GM12874 (cell line): Measurements from ENCODE around the gene BACH2.

ENCODE experiments used
- CTCF ChIP-seq: IDR thresholded peaks from 2 replicates; pipeline ENCODE4 v1.5.1; 2011; ENCODE audit warnings: low read depth, mild to moderate bottlenecking, control low read depth, low read length, moderate library complexity; ENCODE audit not compliant: insufficient read depth

BACH2 gene

GRCh38 chr6:90296341-90297114 lies at the start of gene BACH2:
Gene BACH2 (minus strand): TSS chr6:90296843. CDS start chr6:90008844, 287,999 bp downstream.
- no peak for TF ChIP-seq CTCF

GRCh38 chr6:90343576-90343975 lies 46.9 kb upstream of the BACH2 start:
- TF ChIP-seq CTCF = no peak

- no peak for TF ChIP-seq CTCF
Observed at GRCh38 chr6:90338409-90338808, 41.8 kb upstream of the BACH2 start.

- TF ChIP-seq CTCF = no peak
Observed at GRCh38 chr6:90336388-90336947, 39.8 kb upstream of the BACH2 start.

GRCh38 chr6:90333928-90334327 lies 37.3 kb upstream of the BACH2 start:
- TF ChIP-seq CTCF = no peak

- no peak for TF ChIP-seq CTCF
Observed at GRCh38 chr6:90329386-90330077, 32.9 kb upstream of the BACH2 start.

GRCh38 chr6:90328004-90328403 lies 31.4 kb upstream of the BACH2 start:
- TF ChIP-seq CTCF = no peak
